GM18526 (cell line): Measurements from ENCODE around the gene KCTD16.

Experiments
- POLR2A ChIP-seq: IDR thresholded peaks from 3 replicates; pipeline ENCODE4 v1.6.1; 2011; ENCODE audit not compliant: insufficient read length; ENCODE audit errors: extremely low read depth

The KCTD16 gene

GRCh38 chr5:144462577-144462976 is 291.9 kb downstream of the KCTD16 start:
- TF ChIP-seq POLR2A, result no peak

- no peak for TF ChIP-seq POLR2A
These were observed 293.0 kb downstream of the KCTD16 start for GRCh38 chr5:144463481-144464223.

- no peak for TF ChIP-seq POLR2A
These were observed 293.6 kb downstream of the KCTD16 start for GRCh38 chr5:144464306-144464705.

- TF ChIP-seq POLR2A, result no peak
These were observed 294.8 kb downstream of the KCTD16 start for GRCh38 chr5:144465441-144465840.

GRCh38 chr5:144467792-144468191 is 297.1 kb downstream of the KCTD16 start:
- TF ChIP-seq POLR2A, result no peak

- TF ChIP-seq POLR2A, result no peak
These were observed 297.9 kb downstream of the KCTD16 start for GRCh38 chr5:144468571-144468970.

- TF ChIP-seq POLR2A, result no peak
These were observed 298.4 kb downstream of the KCTD16 start for GRCh38 chr5:144469106-144469505.

GRCh38 chr5:144472221-144472620 is 301.5 kb downstream of the KCTD16 start:
- TF ChIP-seq POLR2A, result no peak

GRCh38 chr5:144473650-144474049 is 303.0 kb downstream of the KCTD16 start:
- no peak for TF ChIP-seq POLR2A

GRCh38 chr5:144478565-144478964 is 307.9 kb downstream of the KCTD16 start:
- TF ChIP-seq POLR2A, result no peak

- TF ChIP-seq POLR2A, result no peak
These were observed 311.2 kb downstream of the KCTD16 start for GRCh38 chr5:144481861-144482260.

GRCh38 chr5:144484124-144484897 is 313.6 kb downstream of the KCTD16 start:
- no peak for TF ChIP-seq POLR2A

GRCh38 chr5:144485540-144485939 is 314.9 kb downstream of the KCTD16 start:
- no peak for TF ChIP-seq POLR2A

- no peak for TF ChIP-seq POLR2A
These were observed 316.5 kb downstream of the KCTD16 start for GRCh38 chr5:144487207-144487606.

GRCh38 chr5:144487761-144488160 is 317.1 kb downstream of the KCTD16 start:
- TF ChIP-seq POLR2A, result no peak

GRCh38 chr5:144503123-144503522 is 332.4 kb downstream of the KCTD16 start:
- no peak for TF ChIP-seq POLR2A
